ENCODE measurements around the gene CD244.
"Not testable (repeated sequence)": the region's sequence is repeated elsewhere in the genome, so short reads cannot be mapped to it uniquely, and the experiment has no call there.

The CD244 gene

DNA sequence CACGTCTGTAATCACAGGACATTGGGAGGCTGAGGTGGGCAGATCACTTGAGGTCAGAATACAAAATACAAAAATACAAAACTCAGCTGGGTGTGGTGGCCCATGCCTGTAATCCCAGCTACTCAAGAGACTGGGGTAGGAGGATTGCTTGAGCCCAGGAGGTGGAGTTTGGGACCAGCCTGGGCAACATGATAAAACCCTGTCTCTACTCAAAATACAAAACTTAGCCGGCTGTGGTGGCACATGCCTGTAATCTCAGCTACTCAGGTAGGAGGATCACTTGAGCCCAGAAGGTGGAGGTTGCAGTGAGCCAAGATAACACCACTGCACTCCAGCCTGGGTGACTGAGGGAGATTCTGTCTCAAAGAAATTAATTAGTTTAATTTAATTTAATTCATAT, 28.8 kb upstream of the CD244 start:
- Histone ChIP-seq H3K4me1 (ENCODE audit: control insufficient read depth, insufficient read depth, low read length) (no peaks in the 10 kb centered on the region), H3K36me3 (ENCODE audit: insufficient read depth, low read length) (no peaks in the 10 kb centered on the region), H3K4me3 (ENCODE audit: low read length) (no peak overlapping the region), H3K9ac (ENCODE audit: low read depth, low read length) (no peak overlapping the region), H3K27me3 (ENCODE audit: control insufficient read depth, insufficient read depth, low read length) (no peaks in the 10 kb centered on the region), H3K9me3 (replicated peaks; ENCODE audit: low read length) (no peaks in the 10 kb centered on the region), H3K4me2 (ENCODE audit: low read length) (no peak overlapping the region)

DNA sequence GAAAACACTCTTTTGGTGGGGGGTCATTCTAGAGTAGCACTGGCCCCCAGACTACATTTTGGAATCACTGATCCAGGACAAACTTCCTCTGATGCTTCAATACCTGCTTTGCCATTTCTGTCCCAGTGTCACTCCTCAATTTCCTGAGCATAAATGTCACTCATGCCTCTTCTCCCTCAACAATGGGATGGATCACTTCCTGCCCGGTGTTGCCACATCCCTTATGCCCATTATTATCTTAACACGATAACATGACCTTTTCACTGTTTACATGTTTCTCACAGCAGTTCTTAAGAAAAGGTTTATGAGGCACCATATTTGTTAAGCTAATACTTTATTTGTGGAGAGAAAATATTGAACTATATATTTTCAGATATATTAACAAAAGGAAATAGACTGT, 26.2 kb upstream of the CD244 start:
- Histone ChIP-seq H3K4me3 (ENCODE audit: low read length) (no peak overlapping the region), H3K27me3 (ENCODE audit: control insufficient read depth, insufficient read depth, low read length) (no peaks in the 10 kb centered on the region), H3K4me1 (ENCODE audit: control insufficient read depth, insufficient read depth, low read length) (no peaks in the 10 kb centered on the region), H3K36me3 (ENCODE audit: insufficient read depth, low read length) (no peaks in the 10 kb centered on the region), H3K9me3 (replicated peaks; ENCODE audit: low read length) (no peaks in the 10 kb centered on the region), H3K4me2 (ENCODE audit: low read length) (no peak overlapping the region), H3K9ac (ENCODE audit: low read depth, low read length) (no peak overlapping the region)

DNA sequence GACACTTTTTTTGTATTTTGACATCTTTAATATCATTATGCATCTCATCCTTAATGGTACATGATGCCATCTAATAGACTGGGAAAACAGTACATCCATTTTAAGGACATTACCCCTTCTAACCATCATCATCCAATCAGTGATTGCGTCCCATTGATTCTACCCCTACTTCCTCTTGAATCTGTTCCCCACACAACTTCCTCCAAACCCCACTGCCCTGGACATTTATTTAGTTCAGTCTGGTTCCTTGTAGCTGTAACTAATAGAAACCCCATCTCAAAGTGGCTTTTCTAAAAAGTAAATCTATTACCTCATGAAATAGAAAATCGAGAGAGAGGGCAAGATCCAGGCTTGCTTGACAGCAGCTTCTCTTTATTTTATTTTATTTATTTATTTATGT, 24.4 kb upstream of the CD244 start:
- no peaks in the 10 kb centered on the region for H3K4me1 ChIP-seq (ENCODE audit: control insufficient read depth, insufficient read depth, low read length)
- no peak overlapping the region for H3K4me2 ChIP-seq (ENCODE audit: low read length)
- H3K9me3 ChIP-seq (replicated peaks; ENCODE audit: low read length): no peaks in the 10 kb centered on the region
- no peaks in the 10 kb centered on the region for H3K27me3 ChIP-seq (ENCODE audit: control insufficient read depth, insufficient read depth, low read length)
- no peak overlapping the region for H3K9ac ChIP-seq (ENCODE audit: low read depth, low read length)
- H3K4me3 ChIP-seq (ENCODE audit: low read length): no peak overlapping the region
- H3K36me3 ChIP-seq (ENCODE audit: insufficient read depth, low read length): no peaks in the 10 kb centered on the region

DNA sequence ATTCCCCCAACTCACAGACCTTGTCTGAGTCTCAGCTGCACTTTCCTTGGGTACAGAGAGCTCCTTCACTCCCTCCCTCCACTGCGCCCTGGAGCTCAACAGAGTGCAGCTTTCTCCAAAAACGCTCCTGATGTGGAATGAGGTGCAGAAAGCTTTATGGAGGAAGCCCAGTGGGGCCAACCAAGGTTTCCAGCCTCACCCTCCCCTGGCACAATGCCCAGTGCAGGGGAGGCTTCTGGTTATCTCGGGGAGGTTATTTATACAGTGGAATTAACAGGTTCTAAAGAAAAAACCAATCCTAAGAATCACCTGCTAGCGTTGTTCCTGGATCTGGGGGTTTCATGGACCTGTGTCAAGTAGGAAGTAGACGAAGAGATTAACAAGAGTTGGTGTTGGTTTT, 22.4 kb upstream of the CD244 start, which contains the start of gene ITLN1:
Gene ITLN1, minus strand, starts transcription at position 139 of the 400 bp plus-strand sequence. CDS start 303 bp downstream, outside the sequence.
- Histone ChIP-seq H3K36me3 (ENCODE audit: insufficient read depth, low read length) (no peaks in the 10 kb centered on the region), H3K9me3 (replicated peaks; ENCODE audit: low read length) (no peaks in the 10 kb centered on the region), H3K4me1 (ENCODE audit: control insufficient read depth, insufficient read depth, low read length) (no peaks in the 10 kb centered on the region), H3K9ac (ENCODE audit: low read depth, low read length) (no peak within 1 kb of the TSS), H3K4me2 (ENCODE audit: low read length) (no peak within 1 kb of the TSS), H3K4me3 (ENCODE audit: low read length) (no peak within 1 kb of the TSS), H3K27me3 (ENCODE audit: control insufficient read depth, insufficient read depth, low read length) (no peaks in the 10 kb centered on the region)

DNA sequence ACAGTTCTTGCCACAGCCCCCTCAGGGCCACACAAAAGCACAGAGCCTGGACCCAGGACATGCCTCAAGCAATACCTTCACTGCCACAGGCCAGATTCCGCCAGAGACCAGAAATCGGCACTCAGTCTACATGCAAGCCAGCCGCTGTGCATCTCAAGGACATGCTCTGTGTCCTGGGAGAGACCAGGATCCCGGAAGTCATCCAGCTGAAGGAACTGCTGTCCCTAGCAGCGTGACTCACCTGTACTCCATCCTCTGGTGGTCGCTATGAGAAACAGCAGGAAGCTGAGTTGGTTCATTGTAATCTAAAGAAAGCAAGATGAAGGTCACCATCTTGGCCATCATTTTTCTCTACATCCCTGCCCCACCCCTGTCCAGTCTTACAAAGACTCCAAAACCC, 21.9 kb upstream of the CD244 start:
- H3K4me1 ChIP-seq (ENCODE audit: control insufficient read depth, insufficient read depth, low read length): no peaks in the 10 kb centered on the region
- no peaks in the 10 kb centered on the region for H3K9me3 ChIP-seq (replicated peaks; ENCODE audit: low read length)
- H3K4me2 ChIP-seq (ENCODE audit: low read length): no peak overlapping the region
- H3K27me3 ChIP-seq (ENCODE audit: control insufficient read depth, insufficient read depth, low read length): no peaks in the 10 kb centered on the region
- no peaks in the 10 kb centered on the region for H3K36me3 ChIP-seq (ENCODE audit: insufficient read depth, low read length)
- H3K4me3 ChIP-seq (ENCODE audit: low read length): no peak overlapping the region
- H3K9ac ChIP-seq (ENCODE audit: low read depth, low read length): no peak overlapping the region

DNA sequence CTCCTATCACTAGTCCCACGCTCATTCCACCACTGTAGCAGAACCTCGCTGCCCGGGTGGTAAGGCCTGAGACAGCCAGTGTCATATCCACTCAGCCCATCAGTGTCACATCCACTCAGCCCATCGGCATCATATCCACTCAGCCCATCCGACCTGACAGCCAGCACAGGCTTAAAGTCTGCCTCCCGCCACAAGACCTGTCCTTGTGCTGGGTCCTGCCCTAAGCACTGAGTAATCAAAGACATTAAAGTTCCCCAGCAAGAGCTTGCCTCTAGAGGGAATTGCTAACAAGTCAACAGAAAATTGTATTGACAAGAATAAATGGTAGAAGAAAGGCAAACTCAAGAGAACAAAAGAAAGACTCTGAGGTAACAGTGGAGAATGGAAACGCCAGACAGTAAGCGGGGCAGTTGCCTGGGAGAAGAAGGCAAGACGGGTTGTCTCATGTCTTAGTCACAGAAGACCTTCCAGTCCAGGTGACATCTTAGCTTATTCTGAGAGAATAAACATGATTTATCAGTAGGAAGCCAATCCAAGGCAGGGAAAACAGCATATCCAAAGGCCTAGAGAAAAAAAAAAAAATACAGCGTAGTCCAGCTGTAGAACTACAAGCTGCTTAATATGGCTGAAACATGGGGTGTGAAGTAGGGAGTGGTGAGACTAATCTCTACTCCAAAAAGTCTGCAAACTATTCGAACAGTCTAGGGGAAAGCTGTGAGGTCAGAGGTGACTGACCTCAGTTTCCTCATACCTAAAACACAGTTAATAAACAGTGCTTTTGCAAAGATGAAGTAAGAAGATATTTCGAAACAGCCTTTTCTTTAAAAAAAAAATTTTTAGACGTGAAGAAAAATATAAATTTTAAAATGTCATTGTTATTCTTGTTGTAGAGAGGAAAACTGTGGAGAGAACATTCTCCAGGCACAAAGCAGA, 21.2 kb upstream of the CD244 start:
- Histone ChIP-seq H3K9me3 (replicated peaks; ENCODE audit: low read length) (no peaks in the 10 kb centered on the region), H3K4me1 (ENCODE audit: control insufficient read depth, insufficient read depth, low read length) (no peaks in the 10 kb centered on the region), H3K36me3 (ENCODE audit: insufficient read depth, low read length) (no peaks in the 10 kb centered on the region), H3K27me3 (ENCODE audit: control insufficient read depth, insufficient read depth, low read length) (no peaks in the 10 kb centered on the region), H3K4me2 (ENCODE audit: low read length) (no peak overlapping the region), H3K9ac (ENCODE audit: low read depth, low read length) (no peak overlapping the region), H3K4me3 (ENCODE audit: low read length) (no peak overlapping the region)

DNA sequence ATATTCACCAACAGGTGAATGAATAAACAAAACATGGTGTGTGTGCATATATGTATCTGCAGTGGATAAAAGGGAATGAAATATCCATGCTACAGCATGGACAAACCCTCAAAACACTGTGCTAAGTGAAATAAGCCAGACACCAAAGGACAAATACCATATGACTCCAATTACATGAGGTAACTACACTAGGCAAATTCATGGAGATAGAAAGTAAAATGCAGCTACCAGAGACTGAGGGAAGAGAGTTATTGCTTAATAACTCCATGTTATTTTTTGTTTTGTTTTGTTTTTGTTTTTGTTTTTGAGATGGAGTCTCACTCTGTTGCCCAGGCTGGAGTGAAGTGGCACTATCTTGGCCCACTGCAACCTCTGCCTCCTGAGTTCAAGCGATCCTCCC, 19.9 kb upstream of the CD244 start:
- Histone ChIP-seq H3K4me3 (ENCODE audit: low read length) (no peak overlapping the region), H3K9me3 (replicated peaks; ENCODE audit: low read length) (no peaks in the 10 kb centered on the region), H3K9ac (ENCODE audit: low read depth, low read length) (no peak overlapping the region), H3K27me3 (ENCODE audit: control insufficient read depth, insufficient read depth, low read length) (no peaks in the 10 kb centered on the region), H3K4me2 (ENCODE audit: low read length) (no peak overlapping the region), H3K36me3 (ENCODE audit: insufficient read depth, low read length) (no peaks in the 10 kb centered on the region), H3K4me1 (ENCODE audit: control insufficient read depth, insufficient read depth, low read length) (no peaks in the 10 kb centered on the region)

DNA sequence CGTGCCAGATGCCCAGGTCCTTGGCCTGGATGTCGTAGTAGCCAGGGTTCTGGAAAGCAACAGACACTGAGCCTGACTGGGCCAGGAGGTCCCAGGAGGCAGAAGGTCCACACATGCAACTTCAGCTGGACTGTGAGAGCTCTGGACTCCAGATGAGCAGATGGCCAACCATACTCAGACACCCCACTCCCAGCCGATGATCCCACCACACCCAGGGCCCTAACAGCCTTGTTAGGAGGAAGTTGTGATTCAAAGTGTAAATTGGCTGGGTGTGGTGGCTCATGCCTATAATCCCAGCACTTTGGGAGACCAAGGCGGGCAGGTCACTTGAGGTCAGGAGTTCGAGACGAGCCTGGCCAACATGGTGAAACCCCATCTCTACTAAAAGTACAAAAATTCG, 18.6 kb upstream of the CD244 start:
- H3K36me3 ChIP-seq (ENCODE audit: insufficient read depth, low read length); H3K4me1 ChIP-seq (ENCODE audit: control insufficient read depth, insufficient read depth, low read length); H3K9ac ChIP-seq (ENCODE audit: low read depth, low read length); H3K9me3 ChIP-seq (replicated peaks; ENCODE audit: low read length); H3K4me3 ChIP-seq (ENCODE audit: low read length); H3K27me3 ChIP-seq (ENCODE audit: control insufficient read depth, insufficient read depth, low read length); H3K4me2 ChIP-seq (ENCODE audit: low read length): not testable (repeated sequence)

DNA sequence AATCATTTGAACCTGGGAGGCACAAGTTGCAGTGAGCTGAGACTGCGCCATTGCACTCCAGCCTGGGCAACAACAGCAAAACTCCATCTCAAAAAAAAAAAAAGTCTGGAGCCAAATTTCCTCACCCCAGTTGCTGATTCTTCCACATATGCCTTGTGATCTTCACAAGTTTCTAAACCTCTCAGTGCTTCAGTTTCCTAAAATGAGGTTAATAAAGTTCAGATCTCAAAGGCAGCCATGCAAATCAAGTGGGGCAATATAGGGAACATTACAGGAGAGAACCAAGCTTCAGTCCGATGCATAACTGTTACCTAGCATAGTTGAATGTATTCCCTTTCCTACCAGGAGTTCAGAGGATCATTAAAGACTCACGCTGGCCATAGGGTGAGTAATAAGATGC, 17.5 kb upstream of the CD244 start:
- H3K4me1 ChIP-seq (ENCODE audit: control insufficient read depth, insufficient read depth, low read length): no peaks in the 10 kb centered on the region
- H3K4me2 ChIP-seq (ENCODE audit: low read length): no peak overlapping the region
- no peaks in the 10 kb centered on the region for H3K27me3 ChIP-seq (ENCODE audit: control insufficient read depth, insufficient read depth, low read length)
- H3K9ac ChIP-seq (ENCODE audit: low read depth, low read length): no peak overlapping the region
- H3K36me3 ChIP-seq (ENCODE audit: insufficient read depth, low read length): no peaks in the 10 kb centered on the region
- no peak overlapping the region for H3K4me3 ChIP-seq (ENCODE audit: low read length)
- no peaks in the 10 kb centered on the region for H3K9me3 ChIP-seq (replicated peaks; ENCODE audit: low read length)

DNA sequence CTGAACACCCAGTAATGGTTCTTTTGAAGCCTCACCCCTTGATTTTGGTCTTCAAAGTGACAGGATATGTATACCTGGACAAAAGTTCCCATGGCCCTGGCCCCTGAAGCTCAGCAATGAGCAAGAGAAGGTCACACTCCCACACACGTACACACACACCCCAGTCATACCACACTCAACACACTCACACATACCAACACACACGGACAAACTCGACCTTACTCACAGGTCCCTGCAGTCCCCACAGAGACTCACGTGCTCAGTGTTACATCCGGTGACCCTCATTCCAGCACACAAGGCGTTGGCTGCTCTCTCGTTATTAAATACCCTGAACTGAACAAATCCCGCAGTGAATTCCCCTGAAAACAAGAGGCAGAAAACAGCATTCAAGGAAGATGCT, 16.4 kb upstream of the CD244 start:
- Histone ChIP-seq H3K4me3 (ENCODE audit: low read length) (no peak overlapping the region), H3K4me2 (ENCODE audit: low read length) (no peak overlapping the region), H3K9me3 (replicated peaks; ENCODE audit: low read length) (no peaks in the 10 kb centered on the region), H3K27me3 (ENCODE audit: control insufficient read depth, insufficient read depth, low read length) (no peaks in the 10 kb centered on the region), H3K9ac (ENCODE audit: low read depth, low read length) (no peak overlapping the region), H3K36me3 (ENCODE audit: insufficient read depth, low read length) (no peaks in the 10 kb centered on the region), H3K4me1 (ENCODE audit: control insufficient read depth, insufficient read depth, low read length) (no peaks in the 10 kb centered on the region)

DNA sequence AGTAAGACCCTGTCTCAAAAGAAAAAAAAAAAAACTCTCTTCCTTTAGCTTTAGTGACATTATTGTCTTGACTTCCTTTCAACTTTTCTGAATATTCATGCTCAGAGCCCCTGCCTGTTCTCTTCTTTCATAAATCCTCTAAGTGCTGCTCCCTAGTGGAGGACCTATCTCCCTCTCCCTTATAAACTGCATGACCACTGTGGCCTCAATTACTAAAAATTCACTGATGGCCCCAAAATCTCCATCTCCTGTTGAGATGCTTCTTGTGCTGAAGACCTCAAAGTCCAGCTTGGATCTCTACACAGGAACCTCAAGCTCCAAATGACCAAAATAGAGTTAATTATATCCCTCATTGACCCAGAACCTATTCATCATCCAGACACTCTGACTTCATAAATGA, 14.5 kb upstream of the CD244 start:
- H3K36me3 ChIP-seq (ENCODE audit: insufficient read depth, low read length): no peaks in the 10 kb centered on the region
- H3K4me2 ChIP-seq (ENCODE audit: low read length): no peak overlapping the region
- no peaks in the 10 kb centered on the region for H3K4me1 ChIP-seq (ENCODE audit: control insufficient read depth, insufficient read depth, low read length)
- H3K4me3 ChIP-seq (ENCODE audit: low read length): no peak overlapping the region
- no peak overlapping the region for H3K9ac ChIP-seq (ENCODE audit: low read depth, low read length)
- H3K27me3 ChIP-seq (ENCODE audit: control insufficient read depth, insufficient read depth, low read length): no peaks in the 10 kb centered on the region
- H3K9me3 ChIP-seq (replicated peaks; ENCODE audit: low read length): no peaks in the 10 kb centered on the region

DNA sequence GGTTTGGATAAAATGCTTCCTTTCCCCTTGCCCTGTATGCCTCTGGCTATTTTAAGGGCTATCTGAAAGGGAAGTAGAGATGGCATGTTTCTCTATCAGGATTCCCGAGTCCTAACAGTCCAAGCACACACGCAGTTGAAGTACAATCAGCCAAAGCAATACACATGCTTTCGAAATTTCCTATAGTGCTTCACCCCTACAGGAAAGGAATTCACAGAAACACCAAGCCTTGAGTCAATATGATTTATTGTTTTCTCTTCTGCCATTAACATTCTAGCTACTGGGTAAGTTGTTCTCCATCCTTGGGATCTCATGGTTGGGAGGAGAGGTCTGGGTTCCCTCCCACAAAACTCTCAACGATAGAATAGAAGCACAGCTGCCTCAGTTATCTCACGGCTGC, 13.6 kb upstream of the CD244 start:
- Histone ChIP-seq H3K36me3 (ENCODE audit: insufficient read depth, low read length) (no peaks in the 10 kb centered on the region), H3K4me3 (ENCODE audit: low read length) (no peak overlapping the region), H3K27me3 (ENCODE audit: control insufficient read depth, insufficient read depth, low read length) (no peaks in the 10 kb centered on the region), H3K9me3 (replicated peaks; ENCODE audit: low read length) (no peaks in the 10 kb centered on the region), H3K9ac (ENCODE audit: low read depth, low read length) (no peak overlapping the region), H3K4me1 (ENCODE audit: control insufficient read depth, insufficient read depth, low read length) (no peaks in the 10 kb centered on the region), H3K4me2 (ENCODE audit: low read length) (no peak overlapping the region)

All from skeletal muscle satellite cell (primary cell).